GM21390 (cell line): ENCODE measurements around the gene SH3TC1.

Source experiments
- ATAC-seq: cut with Tn5 transposase; IDR thresholded peaks from one replicate; pipeline ENCODE4 v1.9.1; 2021; ENCODE audit not compliant: unreplicated experiment

Gene SH3TC1

DNA sequence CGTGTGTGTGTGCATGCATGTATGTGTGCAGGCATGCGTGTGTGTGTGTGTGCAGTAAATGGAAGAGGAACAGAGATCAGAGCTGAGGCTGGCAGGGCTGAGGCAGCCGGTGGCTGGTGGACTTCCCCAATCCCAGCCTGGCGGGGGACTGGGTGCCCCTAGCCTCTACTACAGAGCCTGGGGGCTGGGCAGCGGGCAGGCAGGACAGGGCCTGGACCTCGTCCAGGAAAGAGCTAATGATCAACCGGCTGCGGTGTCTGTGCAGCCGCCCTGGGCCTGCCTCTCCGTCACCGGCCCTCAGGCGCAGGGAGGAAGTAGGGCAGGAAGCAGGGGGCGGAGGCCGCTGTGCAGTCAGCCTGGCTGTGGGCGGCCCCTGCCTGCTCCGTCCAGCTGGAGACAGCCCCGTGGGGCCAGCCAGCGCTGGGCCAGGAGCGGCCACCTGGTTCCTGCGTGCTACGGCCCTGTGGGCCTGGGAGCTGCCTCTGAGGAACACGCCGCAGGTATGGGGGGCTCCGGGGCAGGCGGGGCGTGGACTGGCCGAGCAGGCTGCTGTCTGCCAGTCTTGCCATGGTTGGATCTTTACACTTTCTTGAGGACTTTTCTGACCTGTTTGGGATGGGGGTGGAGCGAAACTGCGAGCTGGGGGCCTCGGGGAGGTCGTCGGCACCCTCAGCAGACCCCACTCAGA, at the start of gene SH3TC1:
TSS of gene SH3TC1 (plus strand) at position 385 of the 688 bp plus-strand sequence. CDS start 5,905 bp downstream, outside the sequence.
- peak; percentile 79 for ATAC-seq

DNA sequence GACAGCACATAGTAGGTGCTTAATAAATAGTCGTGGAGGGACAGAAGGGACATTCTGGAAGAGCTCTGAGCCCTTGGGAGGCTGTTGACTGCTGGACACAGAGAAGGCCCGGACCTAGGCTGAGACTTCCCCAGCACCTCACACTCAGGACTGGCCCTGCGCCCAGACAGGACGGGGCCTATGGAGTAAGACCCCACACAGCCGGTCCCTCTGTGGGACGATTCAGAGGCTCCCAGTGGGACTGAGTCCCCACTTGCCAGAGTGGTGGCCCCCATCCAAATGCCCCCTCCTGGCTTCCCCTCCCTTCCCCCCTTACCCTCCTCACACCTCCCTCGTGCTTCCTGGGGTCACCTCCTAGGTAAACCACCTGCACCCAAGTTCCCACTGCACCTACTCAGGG, 49.4 kb upstream of the SH3TC1 start:
- ATAC-seq = no peak

- ATAC-seq = no peak
Observed at GRCh38 chr4:8150152-8151090, 48.7 kb upstream of the SH3TC1 start.

GRCh38 chr4:8151165-8151650, 47.9 kb upstream of the SH3TC1 start:
- ATAC-seq = no peak

DNA sequence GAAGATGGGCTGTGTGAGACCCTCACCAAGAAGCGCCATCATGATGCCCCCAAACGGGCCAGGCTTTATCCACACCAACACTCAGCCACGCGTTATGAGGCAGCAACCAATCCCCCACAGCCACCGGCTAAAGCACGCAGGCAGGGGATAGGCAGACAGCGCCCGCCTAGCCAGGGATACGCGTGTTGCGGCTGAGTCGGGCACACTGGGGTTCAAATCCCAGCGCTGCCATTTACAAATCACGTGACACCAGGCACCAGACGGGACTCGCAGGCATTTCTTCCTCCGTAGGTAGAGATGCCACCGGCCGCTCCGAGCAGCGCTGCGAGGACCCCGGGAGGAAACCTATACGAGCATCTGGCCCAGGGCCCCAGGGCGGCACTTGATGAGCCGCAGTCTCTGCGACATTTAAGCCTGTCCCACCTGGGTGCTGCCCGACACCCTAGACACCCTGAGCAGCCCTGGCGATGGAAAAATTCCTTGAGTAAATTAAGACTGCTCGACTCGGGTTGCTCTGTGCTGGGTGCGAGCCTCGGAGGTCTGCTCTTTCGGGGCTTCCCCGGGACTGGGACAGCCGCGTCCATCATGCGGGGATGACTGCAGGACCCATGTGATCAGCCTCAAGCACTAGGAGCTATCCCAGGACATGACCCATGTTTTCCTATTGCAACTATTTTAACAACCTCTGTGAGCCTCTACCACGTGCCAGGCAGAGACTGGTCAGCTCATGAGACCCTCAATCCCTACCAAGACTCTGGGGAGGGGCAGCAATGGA, 46.8 kb upstream of the SH3TC1 start:
- no peak for ATAC-seq

- no peak for ATAC-seq
Observed at GRCh38 chr4:8152865-8153257, 46.2 kb upstream of the SH3TC1 start.

DNA sequence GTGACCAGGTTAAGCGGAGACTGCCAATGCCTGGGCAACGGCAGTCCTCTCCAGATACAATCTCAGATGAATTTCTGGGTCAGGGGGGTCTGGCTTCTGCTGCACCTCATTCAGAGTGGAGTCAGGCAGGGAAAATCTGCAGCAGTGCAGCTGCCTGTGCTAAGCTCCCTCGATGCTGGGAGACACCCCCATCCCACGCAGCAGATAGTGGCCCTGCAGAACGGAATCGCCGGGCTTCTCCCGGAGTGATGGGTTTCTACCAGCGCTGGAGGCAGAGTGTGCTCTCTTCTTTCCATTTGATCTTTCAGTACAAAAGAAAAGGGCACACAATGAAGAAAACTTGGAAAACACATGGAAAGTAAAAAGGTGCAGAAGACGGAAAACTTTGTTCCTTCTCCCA, 45.6 kb upstream of the SH3TC1 start:
- no peak for ATAC-seq

DNA sequence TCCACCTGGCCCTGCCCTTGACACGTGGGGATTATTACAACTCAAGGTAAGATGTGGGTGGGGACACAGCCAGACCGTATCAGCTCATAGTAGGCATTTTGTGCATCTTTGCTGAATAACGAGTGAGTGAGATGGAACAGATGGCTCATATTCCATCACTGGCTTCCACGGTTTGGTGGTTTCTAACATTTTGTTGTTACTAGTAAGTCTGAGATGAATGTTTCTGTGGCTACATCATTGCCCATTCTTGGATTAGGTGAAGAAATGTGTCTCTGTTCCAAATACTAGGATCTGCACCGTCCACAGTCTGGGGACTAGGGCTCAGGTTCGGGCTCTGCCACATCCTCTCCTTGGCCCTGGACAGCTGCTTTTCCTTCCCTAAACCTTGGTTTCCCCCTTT, 44.0 kb upstream of the SH3TC1 start:
- no peak for ATAC-seq

DNA sequence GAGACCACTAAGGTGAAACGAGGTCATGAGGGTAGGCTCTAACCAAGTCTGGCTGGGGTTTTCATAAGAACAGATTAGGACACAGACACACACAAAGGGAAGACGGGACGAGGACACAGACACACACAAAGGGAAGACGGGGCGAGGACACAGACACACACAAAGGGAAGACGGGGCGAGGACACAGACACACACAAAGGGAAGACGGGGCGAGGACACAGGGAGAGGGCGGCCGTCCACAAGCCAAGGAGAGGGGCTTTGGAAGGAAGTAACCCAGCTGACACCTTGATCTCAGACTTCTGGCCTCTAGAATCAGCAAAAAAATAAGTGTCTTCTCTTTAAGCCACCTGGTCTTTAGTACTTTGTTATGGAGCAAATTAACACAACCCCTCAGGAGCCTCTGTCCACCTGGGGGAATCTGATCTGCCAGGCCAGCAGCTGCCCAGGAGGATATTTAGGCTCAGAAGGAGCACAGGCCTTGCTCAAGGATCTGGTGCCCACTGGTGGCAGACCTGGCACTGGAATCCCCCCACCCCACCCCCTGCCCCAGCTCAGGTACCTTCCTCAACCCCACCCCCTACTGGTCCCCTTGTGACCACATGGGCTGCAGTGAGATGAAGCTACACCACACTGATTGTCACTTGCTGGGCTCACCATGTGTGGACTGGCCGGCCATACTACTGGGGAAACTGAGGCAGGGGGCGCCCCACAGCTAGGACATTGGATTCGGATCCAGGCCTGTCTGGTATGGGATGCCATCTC, 43.2 kb upstream of the SH3TC1 start:
- no peak for ATAC-seq

DNA sequence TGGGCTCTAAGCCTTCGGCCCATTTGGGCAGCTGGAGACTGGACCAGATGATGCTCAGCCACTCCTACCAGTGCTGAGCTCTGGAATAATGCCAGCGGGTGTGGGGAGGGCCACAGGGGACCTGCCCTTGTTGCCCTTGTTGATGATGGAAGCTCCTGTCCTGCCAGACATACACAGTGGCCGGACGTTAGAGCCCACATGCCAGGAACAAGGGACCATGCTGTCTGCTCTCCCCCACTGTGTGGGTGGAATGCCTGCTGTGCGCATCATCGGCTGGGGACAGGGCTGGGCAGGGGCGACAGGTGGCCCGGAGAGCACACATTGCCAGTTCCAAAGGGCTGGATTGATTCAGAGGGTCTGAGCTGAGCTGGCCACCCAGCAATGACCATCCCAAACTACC, 42.5 kb upstream of the SH3TC1 start:
- ATAC-seq = no peak

DNA sequence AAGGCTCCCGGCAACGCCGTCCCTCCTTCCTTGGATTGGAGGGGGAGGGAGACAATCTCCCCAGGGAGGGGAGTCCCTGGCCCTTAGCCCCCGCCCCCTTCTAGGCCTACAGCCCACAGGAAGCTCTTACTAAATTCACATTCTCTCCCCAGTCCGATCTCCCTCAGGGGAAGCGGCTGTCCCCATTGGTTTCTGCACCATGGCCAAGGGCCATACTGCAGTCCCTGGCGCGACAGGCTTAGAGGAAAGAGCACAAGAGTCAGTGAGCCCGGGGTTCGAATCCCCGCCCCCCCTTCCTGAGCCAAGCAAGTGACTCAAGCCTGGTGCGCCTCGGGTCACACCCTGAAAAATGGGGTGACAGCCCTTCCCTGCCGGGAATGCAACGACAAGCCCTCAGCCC, 41.6 kb upstream of the SH3TC1 start:
- ATAC-seq = no peak

GRCh38 chr4:8157944-8158709, 41.0 kb upstream of the SH3TC1 start:
- ATAC-seq = no peak

DNA sequence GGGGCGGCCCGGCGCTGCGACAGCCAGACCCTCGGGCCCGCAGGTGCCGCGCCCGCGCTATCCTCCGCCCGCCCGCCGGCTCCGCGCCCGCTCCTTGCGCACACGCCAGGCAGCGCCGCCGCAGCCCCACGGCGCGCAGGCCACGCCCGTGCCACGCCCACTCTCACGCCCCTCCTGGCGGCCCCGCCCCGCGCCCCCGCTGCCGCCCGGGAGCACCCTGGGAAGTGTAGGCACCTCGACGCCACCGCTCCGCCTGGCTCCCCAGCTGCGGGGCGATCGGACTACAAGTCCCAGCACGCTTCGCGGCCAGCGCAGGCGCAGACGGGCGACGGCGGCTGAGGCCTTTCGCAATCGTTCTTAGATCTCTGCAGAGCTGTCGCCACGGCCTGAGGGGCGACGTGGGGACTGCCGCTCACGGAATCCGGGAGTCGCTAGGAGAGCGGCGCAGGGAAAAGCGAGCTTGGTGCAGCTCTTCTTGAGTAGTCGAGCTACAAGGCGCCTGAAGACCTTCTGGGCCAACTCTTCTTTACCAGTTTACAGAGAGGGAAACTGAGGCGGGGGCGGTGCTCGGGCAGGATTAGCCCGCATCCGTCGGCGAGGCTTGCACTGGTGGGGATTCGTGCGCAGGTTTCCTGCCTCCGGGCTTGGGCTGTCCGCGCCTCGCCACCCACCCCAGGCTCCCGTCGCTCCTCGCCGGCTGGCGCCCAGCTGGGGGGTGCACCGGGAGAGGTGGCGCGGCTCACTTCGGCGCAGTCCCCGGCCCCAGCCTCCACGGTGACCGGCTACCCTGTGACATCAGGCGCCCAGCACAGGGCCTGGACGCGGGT, 40.2 kb upstream of the SH3TC1 start, which contains the start of gene ABLIM2:
TSS of gene ABLIM2 (minus strand) at position 104 of the 827 bp plus-strand sequence. CDS start 124 bp downstream, outside the sequence.
- ATAC-seq = peak; percentile 94

DNA sequence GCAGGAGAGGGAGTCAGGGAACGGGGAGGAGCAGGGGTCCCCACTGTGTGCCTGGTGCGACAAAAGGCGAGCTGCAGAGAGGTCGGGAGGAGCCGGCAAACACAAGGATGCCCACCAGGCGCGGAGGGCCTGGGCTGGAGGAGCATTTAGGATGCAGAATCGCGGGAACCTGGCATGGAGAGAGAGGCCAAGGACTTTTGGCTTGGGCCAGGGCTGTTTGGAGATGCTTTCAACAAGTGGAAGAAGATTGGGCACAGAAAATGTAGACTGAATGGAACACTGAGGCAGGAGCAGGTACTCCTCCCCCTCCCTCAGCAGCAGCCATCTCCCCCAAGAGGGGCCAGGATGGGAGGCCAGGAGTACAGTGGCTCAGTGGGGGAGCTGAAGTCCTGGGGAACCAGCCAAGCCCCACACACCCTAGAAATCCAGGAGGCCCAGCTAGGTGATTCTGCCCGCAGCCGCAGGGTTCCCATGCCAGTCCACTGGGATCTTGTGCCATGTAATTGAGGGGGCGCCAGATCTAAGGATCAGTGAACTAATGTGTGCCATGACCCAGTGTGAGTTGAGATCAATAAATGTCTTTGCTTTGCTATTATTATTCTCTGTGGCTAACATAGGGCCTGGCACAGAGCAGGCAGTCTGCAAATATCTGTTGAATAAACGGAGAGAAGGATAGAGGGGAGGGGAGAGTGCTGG, 39.4 kb upstream of the SH3TC1 start:
- ATAC-seq = no peak

DNA sequence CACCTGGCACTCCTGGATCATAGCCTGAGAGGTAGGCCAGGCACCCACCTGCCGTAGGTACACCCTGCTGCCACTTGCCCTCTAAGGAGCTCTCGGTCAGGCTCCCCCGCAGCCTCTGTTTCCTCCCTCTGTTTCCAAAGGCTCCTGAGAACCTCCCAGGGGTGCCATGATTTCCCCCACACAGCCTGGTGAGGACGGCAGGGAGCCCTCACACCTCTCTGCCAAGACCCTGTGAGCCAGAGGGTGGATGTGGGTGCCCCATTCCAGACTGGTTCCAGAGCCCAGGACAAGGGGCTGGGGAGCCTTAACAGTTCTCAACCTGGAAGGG, 38.9 kb upstream of the SH3TC1 start:
- no peak for ATAC-seq

DNA sequence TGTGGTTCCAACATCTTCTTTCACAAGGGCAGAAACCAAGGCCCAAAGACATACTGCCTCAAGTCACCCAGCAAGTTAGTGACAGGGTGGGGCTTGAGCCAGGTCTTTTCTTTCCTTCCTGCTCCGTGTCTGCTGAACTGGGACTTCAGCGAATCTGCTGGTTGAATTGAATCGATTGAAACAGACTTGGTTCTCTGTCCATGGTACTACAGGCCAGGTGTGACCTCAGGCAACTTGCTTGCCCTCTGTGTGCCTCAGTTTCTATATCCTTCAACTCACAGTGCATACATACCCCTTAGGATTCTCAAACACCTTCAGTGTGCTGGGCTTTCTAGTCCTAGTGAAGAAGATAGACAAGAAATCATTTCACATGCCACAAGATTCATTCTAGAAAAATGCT, 38.5 kb upstream of the SH3TC1 start:
- ATAC-seq = no peak

DNA sequence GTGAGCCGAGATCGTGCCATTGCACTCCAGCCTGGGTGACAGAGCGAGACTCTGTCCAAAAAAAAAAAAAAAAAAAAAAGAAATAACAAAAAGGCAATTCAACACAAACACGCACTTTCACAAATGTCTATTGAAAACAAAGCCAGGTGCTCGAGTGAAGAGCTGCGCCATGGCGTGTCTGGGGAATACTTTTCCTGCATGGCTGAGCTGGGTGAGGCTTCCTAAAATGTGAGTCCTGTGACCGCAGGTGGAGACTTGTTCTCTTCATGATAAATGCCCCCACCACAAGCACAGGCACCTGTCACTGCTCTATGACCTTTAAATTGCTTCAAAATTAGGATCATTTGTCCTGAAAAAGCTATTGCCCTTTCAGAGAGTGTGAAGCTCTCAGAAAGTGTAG, 36.5 kb upstream of the SH3TC1 start:
- ATAC-seq = no peak

GRCh38 chr4:8163026-8163425, 36.1 kb upstream of the SH3TC1 start:
- no peak for ATAC-seq
